Measurements from ENCODE around the gene COL4A2. TPM values are rescaled to one million over a fixed set of nuclear protein-coding genes. Genes with fewer than 3 reads are reported as not detected.

COL4A2 gene
- total RNA-seq, 1 experiment from 2014 or later: 1.6 TPM

- DNase-seq (ENCODE audit: low read depth, low spot score): no peak
- ChIA-PET RAD21 (ENCODE audit: low non-redundant PET in 1 of 2, low total read pairs in 2 of 2, uncharacterized antibody in 2 of 2, unreplicated experiment in 2 of 2) (no interaction called here), POLR2A (no interaction called here), CTCF (no interaction called here)
- no peak overlapping the region for H3K9ac ChIP-seq (ENCODE audit: low read length)
- no peaks in the 10 kb centered on the region for H3K27me3 ChIP-seq (ENCODE audit: insufficient read depth, low read length)
- no peak overlapping the region for H3K27ac ChIP-seq (ENCODE audit: low read depth, low read length)
- ATAC-seq: no peak
- H3K79me2 ChIP-seq (ENCODE audit: insufficient read depth, low read length): no peaks in the 10 kb centered on the region
- no peaks in the 10 kb centered on the region for H3K9me3 ChIP-seq (ENCODE audit: control insufficient read depth in 1 of 2, insufficient read depth in 1 of 2, low read depth in 1 of 2, low read length in 2 of 2)
- H3K9me2 ChIP-seq (ENCODE audit: insufficient read depth): no peaks in the 10 kb centered on the region
- peaks cover 0 to 7% of the 10 kb centered on the region in 2 experiments; a peak in 1 of 4 replicates for H3K4me1 ChIP-seq (ENCODE audit: control insufficient read depth in 1 of 2, insufficient read depth in 2 of 2, low read length in 2 of 2)
- intact Hi-C loops (cut with micrococcal nuclease): no loop called here
- H3K4me2 ChIP-seq (ENCODE audit: low read length): no peak overlapping the region
- no peaks in the 10 kb centered on the region for H4K20me1 ChIP-seq (ENCODE audit: insufficient read depth)
- no peak overlapping the region for H3K4me3 ChIP-seq (replicated peaks in 1 of 2; ENCODE audit: low read depth in 1 of 2, low read length in 2 of 2)
- no TSS peak for BruUV-seq (replicated peaks)
- H3K36me3 ChIP-seq (ENCODE audit: control insufficient read depth in 1 of 2, insufficient read depth in 2 of 2, low read length in 2 of 2): no peaks in the 10 kb centered on the region
- no peak for TF ChIP-seq ZNF274 (IDR thresholded peaks at IDR 0.05; ENCODE audit: low read depth, low read length)
- no peak for TF ChIP-seq CEBPB (IDR thresholded peaks at IDR 0.05; ENCODE audit: low read depth)
- TF ChIP-seq POLR2AphosphoS5 (IDR thresholded peaks at IDR 0.05; ENCODE audit: low read depth, low read length): no peak
- no peak for TF ChIP-seq ELF1 (IDR thresholded peaks at IDR 0.05; ENCODE audit: borderline replicate concordance, low read depth)
- no peak for TF ChIP-seq POLR2A (IDR thresholded peaks at IDR 0.05; ENCODE audit: borderline replicate concordance, extremely low read depth, insufficient read depth, insufficient read length)
- TF ChIP-seq REST (IDR thresholded peaks at IDR 0.05; ENCODE audit: low read depth): no peak
- no peak for TF ChIP-seq MAX (IDR thresholded peaks at IDR 0.05)
- TF ChIP-seq TCF7L2 (IDR thresholded peaks at IDR 0.05; ENCODE audit: borderline replicate concordance, extremely low read depth, insufficient read depth, insufficient read length): no peak
- no peak for TF ChIP-seq CTCF (IDR thresholded peaks at IDR 0.05 in 2 of 3, conservative IDR thresholded peaks at IDR 0.05 in 1 of 3; ENCODE audit: borderline replicate concordance in 1 of 3, insufficient read depth in 1 of 3, low read depth in 2 of 3, low read length in 2 of 3)
- TF ChIP-seq SRF (IDR thresholded peaks at IDR 0.05; ENCODE audit: low read depth): no peak
- TF ChIP-seq SP1 (IDR thresholded peaks at IDR 0.05; ENCODE audit: low read depth): no peak
- no peak overlapping the region for H2AFZ ChIP-seq (ENCODE audit: low read depth, low read length, poor library complexity, severe bottlenecking)
Measured at GRCh38 chr13:110516500-110516899, 209.4 kb downstream of the COL4A2 start.
